ENCODE measurements around the gene MAP2K6. TPM values are rescaled to one million over a fixed set of nuclear protein-coding genes. Genes with fewer than 3 reads are reported as not detected.

MAP2K6 gene
- total RNA-seq, 1 experiment from 2014 or later: 12.2 TPM

GRCh38 chr17:69468207-69468606, 53.7 kb downstream of the MAP2K6 start:
- Histone ChIP-seq H3K27me3 (ENCODE audit: low read length) (no peaks in the 10 kb centered on the region), H4K20me1 (ENCODE audit: low read length) (no peaks in the 10 kb centered on the region), H3K9me3 (ENCODE audit: low read length) (no peaks in the 10 kb centered on the region), H3K9ac (ENCODE audit: low read length) (no peak overlapping the region), H2AFZ (ENCODE audit: low read length) (no peak overlapping the region), H3K36me3 (ENCODE audit: low read depth, low read length) (no peaks in the 10 kb centered on the region), H3K4me1 (ENCODE audit: insufficient read depth, low read length) (peaks cover 27% of the 10 kb centered on the region), H3K9me2 (replicated peaks; ENCODE audit: low read length) (no peaks in the 10 kb centered on the region), H3K4me3 (ENCODE audit: low read length) (no peak overlapping the region), H3F3A (ENCODE audit: low read length, unreplicated experiment) (no peaks in the 10 kb centered on the region), H3K4me2 (ENCODE audit: low read length) (no peak overlapping the region), H3K79me2 (ENCODE audit: low read length) (no peaks in the 10 kb centered on the region), H3K27ac (ENCODE audit: low read length) (no peak overlapping the region)
- BruUV-seq (replicated peaks): no TSS peak
- no peak for TF ChIP-seq EZH2phosphoT487 (IDR thresholded peaks at IDR 0.05; ENCODE audit: borderline replicate concordance, low read length)
- TF ChIP-seq CTCF (conservative IDR thresholded peaks at IDR 0.05; ENCODE audit: low read depth, low read length): no peak
- no peak for TF ChIP-seq EZH2 (IDR thresholded peaks at IDR 0.05; ENCODE audit: low read length, unreplicated experiment)
- CTCF ChIA-PET: interaction anchor here (0.6 kb wide), 1 partner anchor 58 kb away, joined by 3 read pairs; no protein-coding TSS in a partner anchor
- peak; percentile 68 for DNase-seq
- peak; percentile 80 for ATAC-seq
- POLR2A ChIA-PET (ENCODE audit: unreplicated experiment): no interaction called here
- intact Hi-C loops (cut with micrococcal nuclease): no loop called here

GRCh38 chr17:69470702-69471101, 56.2 kb downstream of the MAP2K6 start:
- Histone ChIP-seq H4K20me1 (ENCODE audit: low read length) (no peaks in the 10 kb centered on the region), H3K27ac (ENCODE audit: low read length) (no peak overlapping the region), H3K79me2 (ENCODE audit: low read length) (no peaks in the 10 kb centered on the region), H3K4me1 (ENCODE audit: insufficient read depth, low read length) (peaks cover 39% of the 10 kb centered on the region), H3F3A (ENCODE audit: low read length, unreplicated experiment) (no peaks in the 10 kb centered on the region), H3K9ac (ENCODE audit: low read length) (no peak overlapping the region), H3K4me3 (ENCODE audit: low read length) (no peak overlapping the region), H3K36me3 (ENCODE audit: low read depth, low read length) (no peaks in the 10 kb centered on the region), H2AFZ (ENCODE audit: low read length) (no peak overlapping the region), H3K9me3 (ENCODE audit: low read length) (no peaks in the 10 kb centered on the region), H3K27me3 (ENCODE audit: low read length) (no peaks in the 10 kb centered on the region), H3K9me2 (replicated peaks; ENCODE audit: low read length) (no peaks in the 10 kb centered on the region), H3K4me2 (ENCODE audit: low read length) (no peak overlapping the region)
- intact Hi-C loops (cut with micrococcal nuclease): loop anchor here (5.0 kb wide), 1 partner anchor 133 kb away; no protein-coding TSS in a partner anchor
- no TSS peak for BruUV-seq (replicated peaks)
- ChIA-PET POLR2A (ENCODE audit: unreplicated experiment) (no interaction called here), CTCF (no interaction called here)
- DNase-seq (no peak), ATAC-seq (no peak)
- TF ChIP-seq CTCF (conservative IDR thresholded peaks at IDR 0.05; ENCODE audit: low read depth, low read length) (no peak), EZH2 (IDR thresholded peaks at IDR 0.05; ENCODE audit: low read length, unreplicated experiment) (no peak), EZH2phosphoT487 (IDR thresholded peaks at IDR 0.05; ENCODE audit: borderline replicate concordance, low read length) (no peak)

- H3K79me2 ChIP-seq (ENCODE audit: low read length): no peaks in the 10 kb centered on the region
- H3K4me2 ChIP-seq (ENCODE audit: low read length): no peak overlapping the region
- H3K9me3 ChIP-seq (ENCODE audit: low read length): no peaks in the 10 kb centered on the region
- no peak overlapping the region for H3K9ac ChIP-seq (ENCODE audit: low read length)
- no peak overlapping the region for H3K27ac ChIP-seq (ENCODE audit: low read length)
- POLR2A ChIA-PET (ENCODE audit: unreplicated experiment): no interaction called here
- no TSS peak for BruUV-seq (replicated peaks)
- CTCF ChIA-PET: no interaction called here
- H3K36me3 ChIP-seq (ENCODE audit: low read depth, low read length): no peaks in the 10 kb centered on the region
- H3K4me1 ChIP-seq (ENCODE audit: insufficient read depth, low read length): peaks cover 36% of the 10 kb centered on the region
- no peaks in the 10 kb centered on the region for H3F3A ChIP-seq (ENCODE audit: low read length, unreplicated experiment)
- TF ChIP-seq EZH2 (IDR thresholded peaks at IDR 0.05; ENCODE audit: low read length, unreplicated experiment): no peak
- TF ChIP-seq CTCF (conservative IDR thresholded peaks at IDR 0.05; ENCODE audit: low read depth, low read length): no peak
- TF ChIP-seq EZH2phosphoT487 (IDR thresholded peaks at IDR 0.05; ENCODE audit: borderline replicate concordance, low read length): no peak
- ATAC-seq (no peak), DNase-seq (no peak)
- no peaks in the 10 kb centered on the region for H3K9me2 ChIP-seq (replicated peaks; ENCODE audit: low read length)
- no peak overlapping the region for H3K4me3 ChIP-seq (ENCODE audit: low read length)
- no peak overlapping the region for H2AFZ ChIP-seq (ENCODE audit: low read length)
- no peaks in the 10 kb centered on the region for H3K27me3 ChIP-seq (ENCODE audit: low read length)
- intact Hi-C loops (cut with micrococcal nuclease): loop anchor here (5.0 kb wide), 1 partner anchor 134 kb away; no protein-coding TSS in a partner anchor
- no peaks in the 10 kb centered on the region for H4K20me1 ChIP-seq (ENCODE audit: low read length)
Measured at GRCh38 chr17:69471406-69471805, 56.9 kb downstream of the MAP2K6 start.

Data from PC-3 (cell line).